GM12891 (cell line): Measurements from ENCODE around the gene MYG1.

ENCODE experiments used
- DNase-seq: peaks from one replicate; pipeline ENCODE4 v3.0.0; 2011; ENCODE audit warnings: low spot score; ENCODE audit not compliant: insufficient read length
- FAIRE-seq: peaks from 2 replicates; lab custom pipeline; 2011; peaks lifted over from hg19 to GRCh38; lab: Jason Lieb, UNC
- PAX5 ChIP-seq: IDR thresholded peaks from 2 replicates; pipeline ENCODE4 v1.6.1; 2011; ENCODE audit warnings: low read length, moderate library complexity, mild to moderate bottlenecking; ENCODE audit not compliant: insufficient read depth, severe bottlenecking
- POLR2A ChIP-seq: IDR thresholded peaks from 2 replicates; pipeline ENCODE4 v1.6.1; 2011; ENCODE audit warnings: low read depth, low read length, control low read depth
- POLR2AphosphoS5 ChIP-seq: IDR thresholded peaks from 2 replicates; pipeline ENCODE4 v1.6.1; 2011; ENCODE audit warnings: low read depth, low read length, control low read depth
- POU2F2 ChIP-seq: IDR thresholded peaks from 2 replicates; pipeline ENCODE4 v1.6.1; 2011; ENCODE audit warnings: low read depth, mild to moderate bottlenecking, control low read depth, low read length, moderate library complexity
- SPI1 ChIP-seq: IDR thresholded peaks from 2 replicates; pipeline ENCODE4 v1.6.1; 2011; ENCODE audit warnings: low read depth, low read length, control low read depth
- TAF1 ChIP-seq: IDR thresholded peaks from 2 replicates; pipeline ENCODE4 v1.6.1; 2011; ENCODE audit warnings: low read depth, low read length, control low read depth

MYG1 gene

GRCh38 chr12:53347905-53348304, 48.4 kb downstream of the MYG1 start:
- TF ChIP-seq POLR2AphosphoS5 (no peak), POLR2A (no peak), SPI1 (no peak), TAF1 (no peak), POU2F2 (no peak), PAX5 (no peak)
- FAIRE-seq (no peak), DNase-seq (no peak)

DNA sequence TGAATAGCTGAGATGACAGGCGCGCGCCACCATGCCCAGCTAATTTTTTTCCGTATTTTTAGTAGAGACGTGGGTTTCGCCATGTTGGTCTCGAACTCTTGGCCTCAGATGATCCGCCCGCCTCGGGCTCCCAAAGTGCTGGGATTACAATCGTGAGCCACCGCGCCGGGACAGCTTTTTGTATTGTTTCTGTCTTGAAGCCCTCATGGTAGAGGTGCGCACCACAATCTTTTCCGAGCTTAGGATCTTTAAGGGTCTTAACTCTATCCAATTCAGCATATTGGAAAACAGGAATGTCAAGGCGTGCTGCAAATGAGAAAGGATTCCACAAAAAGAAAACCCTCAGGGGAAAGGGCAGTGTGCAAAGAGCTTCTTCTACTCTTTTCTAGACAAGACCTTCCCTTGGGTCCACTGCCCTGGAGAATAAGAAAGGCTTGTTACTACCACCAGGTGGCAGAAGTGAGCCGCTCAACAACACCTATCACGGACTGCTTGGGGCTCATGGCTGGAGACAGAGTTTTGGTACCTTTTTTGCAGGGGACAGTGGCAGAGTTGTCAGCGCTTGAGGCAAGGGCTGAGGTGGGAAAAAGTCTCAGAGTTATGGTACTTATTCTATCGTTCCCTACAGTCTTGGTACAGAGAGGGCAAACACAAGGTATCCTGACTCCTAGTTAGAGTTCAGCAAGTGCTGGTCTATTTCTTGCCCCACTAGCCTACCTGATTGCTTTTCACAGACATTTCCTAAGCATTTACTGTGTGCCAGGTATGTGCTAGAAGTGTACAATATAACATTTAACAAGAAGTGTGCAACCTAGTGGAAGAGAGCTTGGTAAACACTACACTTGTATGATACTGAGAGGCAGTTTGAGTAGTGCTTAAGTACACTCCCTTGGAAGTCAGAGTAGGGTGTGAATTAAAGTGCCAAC, 53.1 kb downstream of the MYG1 start:
- DNase-seq (peak; percentile 65), FAIRE-seq (peak; percentile 59)
- TF ChIP-seq POU2F2: no peak
- no peak for TF ChIP-seq TAF1
- TF ChIP-seq PAX5: no peak
- no peak for TF ChIP-seq POLR2A
- no peak for TF ChIP-seq SPI1
- no peak for TF ChIP-seq POLR2AphosphoS5

DNA sequence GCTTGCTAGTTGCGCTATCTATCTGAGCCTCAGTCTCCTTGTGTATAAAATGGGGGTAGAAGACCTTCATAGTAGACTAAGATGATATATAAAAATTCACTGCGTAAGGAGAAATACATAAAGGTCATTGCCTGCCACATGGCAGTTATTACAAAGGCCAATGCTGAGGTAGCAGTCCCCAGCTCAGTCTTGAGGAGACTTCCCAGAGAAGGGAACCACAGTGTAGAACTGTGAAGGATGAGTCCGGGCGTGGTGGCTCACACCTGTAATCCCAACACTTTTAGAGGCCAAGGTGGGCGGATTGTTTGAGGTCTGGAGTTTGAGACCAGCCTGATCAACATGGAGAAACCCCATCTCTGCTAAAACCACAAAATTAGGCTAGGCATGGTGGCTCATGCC, 53.8 kb downstream of the MYG1 start:
- FAIRE-seq (no peak), DNase-seq (no peak)
- TF ChIP-seq PAX5 (no peak), POU2F2 (no peak), TAF1 (no peak), POLR2A (no peak), POLR2AphosphoS5 (no peak), SPI1 (no peak)

DNA sequence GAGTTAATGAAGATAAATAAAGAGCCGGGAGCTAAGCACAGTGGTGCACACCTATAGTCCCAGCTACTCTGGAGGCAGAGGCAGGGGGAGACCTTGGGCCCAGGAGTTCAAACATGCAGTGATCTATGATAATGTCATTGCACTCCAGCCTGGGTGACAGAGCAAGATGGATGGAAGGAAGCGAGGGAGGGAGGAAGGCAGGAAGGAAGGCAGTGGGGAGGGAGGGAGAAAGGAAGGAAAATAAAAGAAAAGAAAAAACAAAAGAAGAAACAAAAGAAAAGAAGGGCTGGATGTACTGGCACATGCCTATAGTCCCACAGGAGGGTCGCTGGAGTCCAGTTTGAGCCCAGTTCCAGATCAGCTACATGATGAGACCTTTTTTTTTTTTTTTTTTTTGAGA, 55.6 kb downstream of the MYG1 start:
- no peak for DNase-seq
- TF ChIP-seq TAF1 (no peak), PAX5 (no peak), SPI1 (no peak), POLR2AphosphoS5 (no peak), POU2F2 (no peak), POLR2A (no peak)
- FAIRE-seq: no peak
